Neural cell (in vitro differentiated cells): ENCODE results near the gene PDE9A. TPM values are rescaled to one million over a fixed set of nuclear protein-coding genes. Genes with fewer than 3 reads are reported as not detected.

Experiments
- H2AFZ ChIP-seq: fragments of 200-600, 300-800 bp; sonication (generic), shearing (Covaris generic); 2 replicates; pipeline ENCODE4 v1.6.0; 2014; ENCODE audit warnings: low read depth, mild to moderate bottlenecking, antibody characterized with exemption, low read length, moderate library complexity
- H3F3A ChIP-seq: fragments of 200-600 bp; shearing (Covaris generic); 2 replicates; pipeline ENCODE4 v1.6.1; 2016; ENCODE audit warnings: mild to moderate bottlenecking, moderate library complexity, mixed read lengths, antibody characterized with exemption, low read length; ENCODE audit not compliant: insufficient read depth, poor library complexity, severe bottlenecking
- H3K27ac ChIP-seq: fragments of 200-600, 300-800 bp; sonication (generic), shearing (Covaris generic); 2 replicates; pipeline ENCODE4 v1.5.1; 2014; ENCODE audit warnings: mild to moderate bottlenecking, low read length, moderate library complexity
- H3K27me3 ChIP-seq: fragments of 300-800, 200-600 bp; sonication (generic), shearing (Covaris generic); 2 replicates; pipeline ENCODE4 v1.6.0; 2014; ENCODE audit warnings: mild to moderate bottlenecking, low read depth, low read length, moderate library complexity; ENCODE audit not compliant: insufficient read depth
- H3K36me3 ChIP-seq: fragments of 300-800, 200-600 bp; sonication (generic), shearing (Covaris generic); 2 replicates; pipeline ENCODE4 v1.5.1; 2014; ENCODE audit warnings: mild to moderate bottlenecking, antibody characterized with exemption, low read length, moderate library complexity; ENCODE audit not compliant: insufficient read depth
- H3K4me2 ChIP-seq: fragments of 300-800, 200-600 bp; sonication (generic), shearing (Covaris generic); 2 replicates; pipeline ENCODE4 v1.6.0; 2014; ENCODE audit warnings: mild to moderate bottlenecking, low read length
- H3K4me3 ChIP-seq: fragments of 300-800, 200-600 bp; sonication (generic), shearing (Covaris generic); 2 replicates; pipeline ENCODE4 v1.5.1; 2014; ENCODE audit warnings: mild to moderate bottlenecking, low read length, moderate library complexity
- H3K79me2 ChIP-seq: fragments of 200-600 bp; shearing (Covaris generic); replicated peaks from 2 replicates; pipeline ENCODE4 v1.6.0; 2014; ENCODE audit warnings: mild to moderate bottlenecking, low read length, moderate library complexity; ENCODE audit not compliant: insufficient read depth
- H3K9ac ChIP-seq: fragments of 300-800, 200-600 bp; sonication (generic), shearing (Covaris generic); 2 replicates; pipeline ENCODE4 v1.6.1; 2016; ENCODE audit warnings: mild to moderate bottlenecking, low read length, mixed read lengths
- H3K9me2 ChIP-seq: fragments of 200-600 bp; shearing (Covaris generic); 2 replicates; pipeline ENCODE4 v1.6.1; 2016; ENCODE audit warnings: mild to moderate bottlenecking, low read length, mixed read lengths; ENCODE audit not compliant: insufficient read depth
- H3K9me3 ChIP-seq: fragments of 200-600, 300-800 bp; sonication (generic), shearing (Covaris generic); 2 replicates; pipeline ENCODE4 v1.6.1; 2016; ENCODE audit warnings: mild to moderate bottlenecking, mixed run types, low read length, moderate library complexity, mixed read lengths
- H4K20me1 ChIP-seq: fragments of 200-600 bp; shearing (Covaris generic); 2 replicates; pipeline ENCODE4 v1.6.1; 2016; ENCODE audit warnings: mild to moderate bottlenecking, mixed run types; ENCODE audit not compliant: insufficient read depth
- EP300 ChIP-seq: fragments of 450-650 bp; conservative IDR thresholded peaks from 2 replicates; pipeline ENCODE4 v1.6.1; 2014; ENCODE audit warnings: antibody characterized with exemption, mild to moderate bottlenecking, moderate library complexity; ENCODE audit not compliant: poor library complexity, severe bottlenecking
- EZH2 ChIP-seq: fragments of 200-600, 300-800 bp; shearing (Covaris generic), sonication (generic); IDR thresholded peaks from 2 replicates; pipeline ENCODE4 v1.6.1; 2014; ENCODE audit warnings: antibody characterized with exemption, low read length, borderline replicate concordance, mild to moderate bottlenecking; ENCODE audit not compliant: insufficient read depth, poor library complexity, severe bottlenecking
- MXI1 ChIP-seq: fragments of 450-650 bp; conservative IDR thresholded peaks from 2 replicates; pipeline ENCODE4 v1.6.1; 2014; ENCODE audit warnings: antibody characterized with exemption, mild to moderate bottlenecking; ENCODE audit not compliant: poor library complexity, severe bottlenecking
- POLR2AphosphoS5 ChIP-seq: IDR thresholded peaks from 2 replicates; pipeline ENCODE4 v1.6.1; 2012
- RAD21 ChIP-seq: fragments of 450-650 bp; conservative IDR thresholded peaks from 2 replicates; pipeline ENCODE4 v1.6.1; 2014; ENCODE audit warnings: antibody characterized with exemption, mild to moderate bottlenecking, moderate library complexity
- SMC3 ChIP-seq: fragments of 450-650 bp; conservative IDR thresholded peaks from 2 replicates; pipeline ENCODE4 v1.6.1; 2014; ENCODE audit warnings: antibody characterized with exemption, mild to moderate bottlenecking, moderate library complexity; ENCODE audit not compliant: poor library complexity
- TAF1 ChIP-seq: IDR thresholded peaks from 2 replicates; pipeline ENCODE4 v1.6.1; 2012; ENCODE audit warnings: low read depth
- polyA plus RNA-seq: library from polyadenylated mRNA; depleted of rRNA; stranded (reverse); fragments of >200 nt; gene quantifications from 2 replicates; pipeline ENCODE4 v1.2.3, GENCODE V29; 2014
- TF ChIP-seq, protein P1 (sequence below): fragments of 450-650 bp; IDR thresholded peaks from 2 replicates; pipeline ENCODE4 v1.5.1; 2014; ENCODE audit warnings: antibody characterized with exemption, mild to moderate bottlenecking, moderate library complexity; ENCODE audit not compliant: poor library complexity, severe bottlenecking
- TF ChIP-seq, protein P2 (sequence below): IDR thresholded peaks from 2 replicates; pipeline ENCODE4 v1.6.1; 2012; ENCODE audit warnings: borderline replicate concordance

PDE9A gene
- polyA plus RNA-seq, 1 donor from 2014 or later, result 32.2 TPM

- H3F3A ChIP-seq, result no peaks in the 10 kb centered on the region
- no peak overlapping the region for H3K4me3 ChIP-seq
- H3K27me3 ChIP-seq, result no peaks in the 10 kb centered on the region
- H2AFZ ChIP-seq, result no peak overlapping the region
- H3K9me2 ChIP-seq, result no peaks in the 10 kb centered on the region
- no peaks in the 10 kb centered on the region for H3K9me3 ChIP-seq
- H3K9ac ChIP-seq, result no peak overlapping the region
- H3K27ac ChIP-seq, result no peak overlapping the region
- TF ChIP-seq, protein P1, sequence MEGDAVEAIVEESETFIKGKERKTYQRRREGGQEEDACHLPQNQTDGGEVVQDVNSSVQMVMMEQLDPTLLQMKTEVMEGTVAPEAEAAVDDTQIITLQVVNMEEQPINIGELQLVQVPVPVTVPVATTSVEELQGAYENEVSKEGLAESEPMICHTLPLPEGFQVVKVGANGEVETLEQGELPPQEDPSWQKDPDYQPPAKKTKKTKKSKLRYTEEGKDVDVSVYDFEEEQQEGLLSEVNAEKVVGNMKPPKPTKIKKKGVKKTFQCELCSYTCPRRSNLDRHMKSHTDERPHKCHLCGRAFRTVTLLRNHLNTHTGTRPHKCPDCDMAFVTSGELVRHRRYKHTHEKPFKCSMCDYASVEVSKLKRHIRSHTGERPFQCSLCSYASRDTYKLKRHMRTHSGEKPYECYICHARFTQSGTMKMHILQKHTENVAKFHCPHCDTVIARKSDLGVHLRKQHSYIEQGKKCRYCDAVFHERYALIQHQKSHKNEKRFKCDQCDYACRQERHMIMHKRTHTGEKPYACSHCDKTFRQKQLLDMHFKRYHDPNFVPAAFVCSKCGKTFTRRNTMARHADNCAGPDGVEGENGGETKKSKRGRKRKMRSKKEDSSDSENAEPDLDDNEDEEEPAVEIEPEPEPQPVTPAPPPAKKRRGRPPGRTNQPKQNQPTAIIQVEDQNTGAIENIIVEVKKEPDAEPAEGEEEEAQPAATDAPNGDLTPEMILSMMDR, result no peak
- TF ChIP-seq, protein P2, sequence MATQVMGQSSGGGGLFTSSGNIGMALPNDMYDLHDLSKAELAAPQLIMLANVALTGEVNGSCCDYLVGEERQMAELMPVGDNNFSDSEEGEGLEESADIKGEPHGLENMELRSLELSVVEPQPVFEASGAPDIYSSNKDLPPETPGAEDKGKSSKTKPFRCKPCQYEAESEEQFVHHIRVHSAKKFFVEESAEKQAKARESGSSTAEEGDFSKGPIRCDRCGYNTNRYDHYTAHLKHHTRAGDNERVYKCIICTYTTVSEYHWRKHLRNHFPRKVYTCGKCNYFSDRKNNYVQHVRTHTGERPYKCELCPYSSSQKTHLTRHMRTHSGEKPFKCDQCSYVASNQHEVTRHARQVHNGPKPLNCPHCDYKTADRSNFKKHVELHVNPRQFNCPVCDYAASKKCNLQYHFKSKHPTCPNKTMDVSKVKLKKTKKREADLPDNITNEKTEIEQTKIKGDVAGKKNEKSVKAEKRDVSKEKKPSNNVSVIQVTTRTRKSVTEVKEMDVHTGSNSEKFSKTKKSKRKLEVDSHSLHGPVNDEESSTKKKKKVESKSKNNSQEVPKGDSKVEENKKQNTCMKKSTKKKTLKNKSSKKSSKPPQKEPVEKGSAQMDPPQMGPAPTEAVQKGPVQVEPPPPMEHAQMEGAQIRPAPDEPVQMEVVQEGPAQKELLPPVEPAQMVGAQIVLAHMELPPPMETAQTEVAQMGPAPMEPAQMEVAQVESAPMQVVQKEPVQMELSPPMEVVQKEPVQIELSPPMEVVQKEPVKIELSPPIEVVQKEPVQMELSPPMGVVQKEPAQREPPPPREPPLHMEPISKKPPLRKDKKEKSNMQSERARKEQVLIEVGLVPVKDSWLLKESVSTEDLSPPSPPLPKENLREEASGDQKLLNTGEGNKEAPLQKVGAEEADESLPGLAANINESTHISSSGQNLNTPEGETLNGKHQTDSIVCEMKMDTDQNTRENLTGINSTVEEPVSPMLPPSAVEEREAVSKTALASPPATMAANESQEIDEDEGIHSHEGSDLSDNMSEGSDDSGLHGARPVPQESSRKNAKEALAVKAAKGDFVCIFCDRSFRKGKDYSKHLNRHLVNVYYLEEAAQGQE, result no peak
- TF ChIP-seq SMC3 (no peak), EZH2 (no peak), MXI1 (no peak), EP300 (no peak), TAF1 (no peak), POLR2AphosphoS5 (no peak), RAD21 (no peak)
- no peaks in the 10 kb centered on the region for H3K36me3 ChIP-seq
- H3K4me2 ChIP-seq, result no peak overlapping the region
- no peaks in the 10 kb centered on the region for H3K79me2 ChIP-seq
- no peaks in the 10 kb centered on the region for H4K20me1 ChIP-seq
These were observed 23.4 kb upstream of the PDE9A start for GRCh38 chr21:42629933-42630589.

GRCh38 chr21:42630626-42631025, 22.8 kb upstream of the PDE9A start:
- H4K20me1 ChIP-seq, result no peaks in the 10 kb centered on the region
- H3K27ac ChIP-seq, result no peak overlapping the region
- H3K9ac ChIP-seq, result no peak overlapping the region
- H3K79me2 ChIP-seq, result no peaks in the 10 kb centered on the region
- no peak overlapping the region for H3K4me2 ChIP-seq
- H2AFZ ChIP-seq, result no peak overlapping the region
- H3F3A ChIP-seq, result no peaks in the 10 kb centered on the region
- H3K4me3 ChIP-seq, result no peak overlapping the region
- no peaks in the 10 kb centered on the region for H3K9me2 ChIP-seq
- H3K27me3 ChIP-seq, result no peaks in the 10 kb centered on the region
- H3K36me3 ChIP-seq, result no peaks in the 10 kb centered on the region
- H3K9me3 ChIP-seq, result no peaks in the 10 kb centered on the region
- TF ChIP-seq MXI1 (no peak), TAF1 (no peak)
